ENCODE data around the gene HAVCR2.

HAVCR2 gene

GRCh38 chr5:157100140-157100679, 8.6 kb downstream of the HAVCR2 start:
- no peaks in the 10 kb centered on the region for H3F3A ChIP-seq (ENCODE audit: insufficient read depth, low read length)
- no peak for DNase-seq
- no peaks in the 10 kb centered on the region for H3K36me3 ChIP-seq (replicated peaks; ENCODE audit: insufficient read depth, low read length)
- peaks cover 7% of the 10 kb centered on the region for H3K4me1 ChIP-seq (ENCODE audit: low read length)
- H3K9me3 ChIP-seq (replicated peaks; ENCODE audit: insufficient read depth, low read length) = no peaks in the 10 kb centered on the region
- no peak overlapping the region for H3K4me2 ChIP-seq (ENCODE audit: low read depth, low read length)
- no peak overlapping the region for H3K27ac ChIP-seq (ENCODE audit: low read length)
- no peaks in the 10 kb centered on the region for H3K9me2 ChIP-seq (replicated peaks; ENCODE audit: insufficient read depth, low read length)
- H2AFZ ChIP-seq (ENCODE audit: low read length) = peak overlapping the region; percentile 54
- H3K79me2 ChIP-seq (ENCODE audit: low read length) = no peaks in the 10 kb centered on the region
- no peaks in the 10 kb centered on the region for H4K20me1 ChIP-seq (ENCODE audit: insufficient read depth, low read length)
- TF ChIP-seq EZH2 (optimal IDR thresholded peaks at IDR 0.05; ENCODE audit: low read depth, low read length) = no peak
- TF ChIP-seq CTCF (IDR thresholded peaks at IDR 0.05; ENCODE audit: low read length) = no peak
- no peak for TF ChIP-seq EZH2phosphoT487 (IDR thresholded peaks at IDR 0.05; ENCODE audit: low read length)
- no peak overlapping the region for H3K4me3 ChIP-seq (ENCODE audit: low read length)
- no peaks in the 10 kb centered on the region for H3K27me3 ChIP-seq (replicated peaks; ENCODE audit: insufficient read depth, low read length)
- no peak overlapping the region for H3K9ac ChIP-seq (ENCODE audit: low read length)

GRCh38 chr5:157088342-157088990, 20.4 kb downstream of the HAVCR2 start:
- TF ChIP-seq EZH2 (optimal IDR thresholded peaks at IDR 0.05; ENCODE audit: low read depth, low read length) (no peak), EZH2phosphoT487 (IDR thresholded peaks at IDR 0.05; ENCODE audit: low read length) (no peak), CTCF (IDR thresholded peaks at IDR 0.05; ENCODE audit: low read length) (no peak)
- H3K9me2 ChIP-seq (replicated peaks; ENCODE audit: insufficient read depth, low read length) = no peaks in the 10 kb centered on the region
- no peak overlapping the region for H2AFZ ChIP-seq (ENCODE audit: low read length)
- no peaks in the 10 kb centered on the region for H3K9me3 ChIP-seq (replicated peaks; ENCODE audit: insufficient read depth, low read length)
- no peaks in the 10 kb centered on the region for H3K36me3 ChIP-seq (replicated peaks; ENCODE audit: insufficient read depth, low read length)
- no peak overlapping the region for H3K27ac ChIP-seq (ENCODE audit: low read length)
- no peaks in the 10 kb centered on the region for H3F3A ChIP-seq (ENCODE audit: insufficient read depth, low read length)
- no peak overlapping the region for H3K4me3 ChIP-seq (ENCODE audit: low read length)
- no peak overlapping the region for H3K4me2 ChIP-seq (ENCODE audit: low read depth, low read length)
- H3K79me2 ChIP-seq (ENCODE audit: low read length) = no peaks in the 10 kb centered on the region
- no peak for DNase-seq
- no peaks in the 10 kb centered on the region for H3K4me1 ChIP-seq (ENCODE audit: low read length)
- no peak overlapping the region for H3K9ac ChIP-seq (ENCODE audit: low read length)
- no peaks in the 10 kb centered on the region for H4K20me1 ChIP-seq (ENCODE audit: insufficient read depth, low read length)
- H3K27me3 ChIP-seq (replicated peaks; ENCODE audit: insufficient read depth, low read length) = no peaks in the 10 kb centered on the region

GRCh38 chr5:157086751-157087359, 22.0 kb downstream of the HAVCR2 start:
- Histone ChIP-seq H3K4me3 (ENCODE audit: low read length) (no peak overlapping the region), H3K9me2 (replicated peaks; ENCODE audit: insufficient read depth, low read length) (no peaks in the 10 kb centered on the region), H3K9ac (ENCODE audit: low read length) (no peak overlapping the region), H3K27ac (ENCODE audit: low read length) (no peak overlapping the region), H3K36me3 (replicated peaks; ENCODE audit: insufficient read depth, low read length) (no peaks in the 10 kb centered on the region), H3K4me1 (ENCODE audit: low read length) (no peaks in the 10 kb centered on the region), H2AFZ (ENCODE audit: low read length) (no peak overlapping the region), H3K4me2 (ENCODE audit: low read depth, low read length) (no peak overlapping the region), H3K79me2 (ENCODE audit: low read length) (no peaks in the 10 kb centered on the region), H3K27me3 (replicated peaks; ENCODE audit: insufficient read depth, low read length) (no peaks in the 10 kb centered on the region), H3F3A (ENCODE audit: insufficient read depth, low read length) (no peaks in the 10 kb centered on the region), H3K9me3 (replicated peaks; ENCODE audit: insufficient read depth, low read length) (no peaks in the 10 kb centered on the region), H4K20me1 (ENCODE audit: insufficient read depth, low read length) (no peaks in the 10 kb centered on the region)
- TF ChIP-seq CTCF (IDR thresholded peaks at IDR 0.05; ENCODE audit: low read length) (no peak), EZH2 (optimal IDR thresholded peaks at IDR 0.05; ENCODE audit: low read depth, low read length) (no peak), EZH2phosphoT487 (IDR thresholded peaks at IDR 0.05; ENCODE audit: low read length) (no peak)
- DNase-seq = no peak

Data from MM.1S (cell line).